GM18858 (cell line): ENCODE measurements around the gene GSC2.

ENCODE experiments used
- ATAC-seq: cut with Tn5 transposase; IDR thresholded peaks from one replicate; pipeline ENCODE4 v1.9.1; 2021; ENCODE audit not compliant: unreplicated experiment

GSC2 gene

DNA sequence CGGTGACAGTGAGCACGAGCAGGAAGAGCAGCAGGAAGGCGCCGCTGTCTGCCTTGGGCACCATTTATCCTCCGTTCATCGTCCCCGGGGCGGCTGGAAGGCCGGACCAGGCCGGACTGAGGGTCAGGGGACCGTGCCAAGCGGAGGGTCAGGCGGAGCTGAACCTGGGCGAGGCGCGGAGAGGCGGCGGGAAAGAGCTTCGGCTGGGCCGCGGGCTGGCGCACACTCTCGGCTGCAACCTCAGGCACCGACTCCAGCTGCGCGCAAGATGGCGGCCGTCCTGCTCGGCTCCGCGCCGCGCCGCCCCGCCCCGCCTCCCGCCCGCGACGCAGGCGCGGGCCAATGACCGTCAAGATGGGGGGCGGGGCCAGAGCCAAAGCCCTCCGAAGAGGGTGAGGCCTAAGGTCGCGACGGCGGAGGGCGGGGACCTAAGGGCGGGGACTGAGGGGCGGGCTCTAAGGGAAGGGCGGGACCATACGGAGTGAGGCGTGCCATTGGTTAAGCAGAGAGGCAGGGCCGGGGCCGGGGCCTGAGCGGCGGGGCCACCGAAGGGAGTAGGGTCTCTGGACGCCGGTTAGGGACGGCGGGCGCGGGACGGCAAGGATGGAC is 27.8 kb downstream of the GSC2 start, which contains the start of gene DGCR2:
Gene DGCR2, minus strand, starts transcription at position 270 of the 609 bp plus-strand sequence. Its CDS starts 206 bp downstream, at position 64.
- ATAC-seq: peak; percentile 49

GRCh38 chr22:19121631-19122142 is 28.4 kb downstream of the GSC2 start:
- peak; percentile 12 for ATAC-seq

DNA sequence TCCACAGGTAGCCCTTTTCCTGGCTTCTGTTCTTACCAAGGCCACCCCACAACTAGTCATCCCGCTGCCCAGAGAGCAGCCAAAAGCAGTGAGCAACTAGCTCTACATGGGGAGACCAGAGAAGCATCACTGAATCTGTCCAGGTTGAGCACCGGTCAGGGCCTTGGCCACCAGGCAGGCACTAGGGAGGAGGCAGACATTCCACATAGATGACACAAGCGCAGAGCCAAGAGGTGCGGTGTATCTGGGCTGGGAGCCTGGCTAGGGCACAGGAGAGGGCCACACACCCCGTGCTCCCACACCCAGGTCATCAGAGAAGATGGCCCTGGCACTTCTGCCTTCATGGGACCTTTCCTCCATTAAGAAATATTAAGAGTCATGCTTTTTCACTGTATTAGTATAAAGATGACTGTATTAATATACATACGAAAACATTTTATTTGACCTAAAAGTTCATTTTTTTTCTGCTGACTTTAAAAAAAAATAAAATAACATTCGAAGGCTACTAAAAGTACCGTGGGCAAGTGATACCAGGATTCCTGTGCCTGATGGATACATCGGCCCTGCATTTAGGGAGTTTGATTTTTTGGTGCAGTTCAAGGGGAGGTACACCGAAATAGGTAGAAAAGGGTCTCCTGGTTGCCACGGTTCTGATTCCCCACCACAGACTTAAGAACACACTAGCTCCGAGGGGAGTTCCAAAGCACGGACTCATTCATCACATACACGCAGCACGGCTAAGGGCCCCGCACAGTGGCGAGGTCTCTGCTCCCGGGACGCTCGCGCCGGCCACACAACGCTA is 29.1 kb downstream of the GSC2 start:
- ATAC-seq: no peak

DNA sequence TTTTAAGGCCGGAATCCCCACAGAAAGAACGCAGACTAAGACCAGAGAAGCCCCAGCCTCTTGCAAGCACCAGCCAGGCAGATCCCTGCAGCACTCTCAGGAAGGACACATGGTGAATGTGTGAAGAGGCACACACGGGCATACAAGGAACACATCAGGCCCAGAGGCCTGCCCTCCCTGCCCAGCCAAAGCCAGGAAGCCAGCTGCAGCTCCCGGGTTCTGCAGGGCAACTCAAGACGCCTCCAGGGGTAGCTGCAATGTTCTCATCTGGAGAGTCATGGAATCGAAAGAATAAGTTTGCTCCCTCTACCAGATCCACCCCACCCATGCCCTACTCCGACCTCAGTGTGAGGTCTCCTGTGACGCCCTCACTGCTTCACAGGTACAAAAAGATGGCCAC is 30.1 kb downstream of the GSC2 start:
- no peak for ATAC-seq

DNA sequence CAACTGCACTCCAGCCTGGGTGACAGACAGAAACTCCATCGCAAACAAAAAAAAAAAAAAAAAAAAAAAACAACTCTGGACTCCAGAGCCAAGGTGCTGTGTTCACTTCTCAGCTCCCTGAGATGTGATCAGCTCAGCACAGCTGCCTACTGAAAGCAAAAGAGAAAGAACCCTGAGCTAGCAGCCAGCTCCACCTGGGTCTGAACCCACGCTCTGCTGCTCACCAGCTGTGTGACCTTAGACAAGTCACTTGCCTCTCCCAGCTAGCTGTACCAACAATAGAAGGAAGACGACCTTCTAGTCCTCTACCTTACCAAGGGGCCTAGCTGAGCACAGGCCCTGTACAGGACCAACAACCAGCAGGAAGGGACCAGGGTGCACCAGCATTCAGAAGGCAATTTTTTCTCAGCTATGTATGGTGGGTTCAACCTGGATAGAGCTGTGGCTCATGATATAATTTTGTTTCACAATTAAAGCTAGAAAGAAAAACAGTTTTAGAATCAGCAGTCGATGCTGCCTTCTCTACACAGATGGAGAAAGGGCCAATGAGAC is 31.7 kb downstream of the GSC2 start:
- ATAC-seq: peak; percentile 50

DNA sequence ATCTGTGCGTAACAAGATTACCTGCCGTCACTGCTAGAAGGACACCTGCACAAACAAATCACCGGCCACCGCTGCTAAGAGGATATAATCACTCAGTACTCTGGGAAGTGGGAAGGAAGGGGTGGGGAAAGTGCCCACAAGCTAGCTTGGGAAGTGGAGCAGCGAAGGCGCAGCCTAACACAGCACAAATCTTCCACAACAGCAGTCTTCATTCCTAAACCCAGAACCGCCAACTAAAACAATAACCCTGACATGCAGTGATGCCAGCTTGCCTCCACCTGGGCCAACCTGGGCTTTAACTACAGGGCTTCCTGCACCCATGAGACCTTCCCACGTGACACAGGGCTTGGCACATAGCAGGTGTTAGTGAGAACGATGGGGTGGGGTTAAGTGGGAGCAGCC is 33.0 kb downstream of the GSC2 start:
- no peak for ATAC-seq

- ATAC-seq: no peak
These were observed 34.5 kb downstream of the GSC2 start for GRCh38 chr22:19115628-19116027.

- no peak for ATAC-seq
These were observed 35.0 kb downstream of the GSC2 start for GRCh38 chr22:19114984-19115552.

DNA sequence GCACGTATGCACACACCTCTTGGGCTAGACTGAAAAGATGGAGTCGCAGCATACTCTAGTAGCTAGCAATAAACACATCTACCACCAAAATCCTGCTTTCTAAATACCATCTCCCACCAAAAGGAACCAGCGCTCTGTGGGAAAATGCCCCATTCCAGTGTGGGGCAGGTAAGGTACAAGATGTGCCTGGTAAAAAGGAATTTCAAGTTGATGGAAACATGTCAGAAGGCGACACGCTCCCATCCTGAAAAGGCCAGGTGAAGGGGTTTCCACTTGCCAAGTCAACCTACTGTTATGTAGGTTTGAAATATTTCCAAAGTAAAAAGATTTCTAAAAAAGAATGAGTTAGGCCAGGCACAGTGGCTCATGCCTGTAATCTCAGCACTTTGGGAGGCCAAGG is 36.7 kb downstream of the GSC2 start:
- ATAC-seq: no peak

- ATAC-seq: no peak
These were observed 38.5 kb downstream of the GSC2 start for GRCh38 chr22:19111584-19111983.

- ATAC-seq: no peak
These were observed 39.0 kb downstream of the GSC2 start for GRCh38 chr22:19111140-19111539.

- ATAC-seq: no peak
These were observed 39.4 kb downstream of the GSC2 start for GRCh38 chr22:19110646-19111045.

- ATAC-seq: no peak
These were observed 40.0 kb downstream of the GSC2 start for GRCh38 chr22:19110064-19110458.

- peak; percentile 81 for ATAC-seq
These were observed 40.7 kb downstream of the GSC2 start for GRCh38 chr22:19109198-19110063.

GRCh38 chr22:19108807-19109197 is 41.3 kb downstream of the GSC2 start:
- no peak for ATAC-seq

DNA sequence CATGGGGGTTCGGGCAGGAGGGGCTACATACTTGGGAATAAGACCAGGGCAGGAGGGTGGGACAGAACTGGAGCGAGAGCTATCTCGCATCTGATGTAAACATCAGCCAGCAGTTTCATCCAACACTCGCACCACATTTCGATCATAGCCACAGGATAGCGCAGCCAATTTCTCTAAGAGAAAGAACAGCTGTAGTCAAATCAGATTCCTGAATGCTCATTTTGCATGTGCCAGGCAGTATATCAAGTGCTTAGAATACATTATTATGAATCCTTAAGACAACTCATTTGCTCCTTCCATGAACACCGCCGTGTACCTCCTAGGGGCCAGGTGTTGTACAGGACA is 42.4 kb downstream of the GSC2 start:
- ATAC-seq: no peak

- ATAC-seq: no peak
These were observed 43.0 kb downstream of the GSC2 start for GRCh38 chr22:19106886-19107729.

GRCh38 chr22:19105867-19106802 is 44.0 kb downstream of the GSC2 start:
- no peak for ATAC-seq

DNA sequence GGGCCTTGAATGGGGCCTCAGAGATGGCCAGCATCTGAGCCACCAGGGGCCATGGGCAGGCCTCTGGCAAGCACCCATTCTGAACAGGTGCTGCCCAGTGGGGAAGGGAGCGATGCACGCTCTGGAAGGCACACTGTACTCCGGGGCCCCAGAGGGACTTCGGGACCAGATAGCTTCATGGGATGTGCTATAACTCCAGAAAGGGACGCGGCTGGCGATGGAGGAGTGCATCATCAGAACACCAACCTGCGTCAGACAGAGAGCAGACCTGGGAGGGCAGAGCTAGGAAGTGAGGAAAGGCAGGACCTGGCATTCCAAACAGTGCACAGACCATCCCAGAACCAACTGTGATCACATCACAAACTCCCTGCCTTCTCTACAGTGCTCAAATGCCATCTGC is 44.6 kb downstream of the GSC2 start:
- no peak for ATAC-seq
